Naive thymus-derived CD4-positive, alpha-beta T cell (primary cell): ENCODE data around the gene CD38. TPM values are rescaled to one million over a fixed set of nuclear protein-coding genes. Genes with fewer than 3 reads are reported as not detected.
"Not testable (repeated sequence)": the region's sequence is repeated elsewhere in the genome, so short reads cannot be mapped to it uniquely, and the experiment has no call there.

ENCODE experiments used
- ATAC-seq: fragments of 150-1000 bp; cut with Tn5 transposase; 2 replicates; pipeline ENCODE4 v1.10.0; 2021; ENCODE audit warnings: mild to moderate bottlenecking, moderate library complexity
- CTCF ChIA-PET: fragments of 350-600 bp; sonication (Branson Sonifier 250); formaldehyde crosslinking; loops from one replicate; lab custom pipeline; 2021; ENCODE audit warnings: antibody characterized with exemption; lab: Charles Lee
- POLR2A ChIA-PET: fragments of 350-600 bp; sonication (Branson Sonifier 250); formaldehyde crosslinking; loops from one replicate; lab custom pipeline; 2021; ENCODE audit warnings: antibody characterized with exemption, inconsistent platforms; lab: Charles Lee
- DNase-seq, 9 donors: peaks; one replicate each; pipeline versions ENCODE4 v3.0.0 to v3.0.0-alpha.2; 2020 to 2022; ENCODE audit warnings: mixed read lengths in 1 of 9
- H3K27ac ChIP-seq: one replicate; pipeline ENCODE4 v1.7.0; 2013; ENCODE audit warnings: mild to moderate bottlenecking, low read depth, low read length, moderate library complexity
- H3K27me3 ChIP-seq, 2 donors: one replicate each; pipeline ENCODE4 v1.7.0; 2013; ENCODE audit warnings: low read length in 2 of 2, mild to moderate bottlenecking in 2 of 2, moderate library complexity in 2 of 2; ENCODE audit not compliant: control insufficient read depth in 2 of 2, insufficient read depth in 2 of 2
- H3K36me3 ChIP-seq, 3 experiments: 1 replicate in 2 of 3; 2 replicates in 1 of 3; pipeline ENCODE4 v1.7.0; 2013; ENCODE audit warnings: low read length in 3 of 3, mild to moderate bottlenecking in 3 of 3, moderate library complexity in 1 of 3; ENCODE audit not compliant: insufficient read depth in 3 of 3, control insufficient read depth in 2 of 3
- H3K4me1 ChIP-seq, 2 donors: one replicate each; pipeline ENCODE4 v1.7.0; 2013; ENCODE audit warnings: low read length in 2 of 2, mild to moderate bottlenecking in 2 of 2, moderate library complexity in 1 of 2; ENCODE audit not compliant: control insufficient read depth in 2 of 2, insufficient read depth in 2 of 2
- H3K4me3 ChIP-seq: 2 replicates; pipeline ENCODE4 v1.7.0; 2013; ENCODE audit warnings: mild to moderate bottlenecking, low read length
- H3K9me3 ChIP-seq, 3 experiments: 1 replicate in 2 of 3; 2 replicates in 1 of 3; pipeline ENCODE4 v1.7.0; 2013; ENCODE audit warnings: low read length in 3 of 3; ENCODE audit not compliant: control insufficient read depth in 2 of 3
- H3K27ac Mint-ChIP-seq, 9 donors: one replicate each; pipeline ENCODE4 v1.8.0; 2020 to 2022; ENCODE audit warnings: mixed read lengths in 9 of 9, mild to moderate bottlenecking in 8 of 9, moderate library complexity in 5 of 9, inconsistent platforms in 2 of 9
- H3K27me3 Mint-ChIP-seq, 5 donors: one replicate each; pipeline ENCODE4 v1.8.0; 2021 to 2022; ENCODE audit warnings: mixed read lengths in 5 of 5, mild to moderate bottlenecking in 1 of 5
- H3K36me3 Mint-ChIP-seq, 5 donors: one replicate each; pipeline ENCODE4 v1.8.0; 2020 to 2022; ENCODE audit warnings: mixed read lengths in 5 of 5, mild to moderate bottlenecking in 3 of 5, inconsistent platforms in 1 of 5
- H3K4me1 Mint-ChIP-seq, 7 donors: one replicate each; pipeline ENCODE4 v1.8.0; 2020 to 2022; ENCODE audit warnings: mixed read lengths in 7 of 7, mild to moderate bottlenecking in 3 of 7, inconsistent platforms in 1 of 7
- H3K4me3 Mint-ChIP-seq, 10 donors: one replicate each; pipeline ENCODE4 v1.8.0; 2020 to 2022; ENCODE audit warnings: mild to moderate bottlenecking in 10 of 10, mixed read lengths in 10 of 10, moderate library complexity in 6 of 10, inconsistent platforms in 2 of 10
- H3K9me3 Mint-ChIP-seq, 11 donors: one replicate each; pipeline ENCODE4 v1.8.0; 2020 to 2022; ENCODE audit warnings: mixed read lengths in 11 of 11, mild to moderate bottlenecking in 4 of 11, inconsistent platforms in 1 of 11, moderate library complexity in 1 of 11
- intact Hi-C, 2 donors: fragments of 100-400 bp; cut with micrococcal nuclease; formaldehyde crosslinking; loops; one replicate each; pipeline ENCODE4 v1.15.1; 2023
- polyA plus RNA-seq, 2 donors: library from polyadenylated mRNA; unstranded; fragments of 300-500 nt; fragmentation: Illumina TruSeq; gene quantifications; one replicate each; pipeline ENCODE4 v1.2.3, GENCODE V29; 2021
- total RNA-seq, 6 experiments: library from RNA in 5 of 6; stranded (reverse) in 5 of 6; gene quantifications; 1 replicate in 5 of 6; 2 replicates in 1 of 6; pipeline ENCODE4 v1.2.3 and lab custom pipeline; 2021 to 2026

Gene CD38
- 100 to 1,000 TPM in 1 of 5 experiments, 10 to 100 TPM in 2, 1 to 10 TPM in 2; 5.6 to 189 (median 14.3) TPM for total RNA-seq
- polyA plus RNA-seq: 10 to 100 TPM; 13.9 to 14.0 TPM
- total RNA-seq (lab: John Stamatoyannopoulos, UW): 12.9 reads per million, percentile 41 among the genes with 10 or more reads in this experiment

GRCh38 chr4:15778289-15779241 lies at the start of gene CD38:
Gene CD38, plus strand, starts transcription at chr4:15778328. Its CDS starts 87 bp downstream, at chr4:15778415.
- H3K36me3 Mint-ChIP-seq: peaks cover 0 to 56% (median 15%) of the 10 kb centered on the region in 5 donors
- CTCF ChIA-PET: interaction anchor here (2.3 kb wide), 1 partner anchor 12 kb away, joined by 9 read pairs; no protein-coding TSS in a partner anchor
- peaks cover 12 to 32% of the 10 kb centered on the region in 2 donors for H3K4me1 ChIP-seq

GRCh38 chr4:15729910-15730533 lies 48.1 kb upstream of the CD38 start:
- no peak overlapping the region for H3K27ac Mint-ChIP-seq
- no peak overlapping the region for H3K27ac ChIP-seq
- no peaks in the 10 kb centered on the region for H3K27me3 Mint-ChIP-seq

More at GRCh38 chr4:15778289-15779241, at the start of gene CD38:
- DNase-seq (peak; percentile 16 to 67 (median 37)), ATAC-seq (peak; percentile 66)
- H3K27me3 ChIP-seq: no peaks in the 10 kb centered on the region
- H3K4me1 Mint-ChIP-seq: peaks cover 37 to 82% (median 77%) of the 10 kb centered on the region in 7 donors
- peak within 1 kb of the TSS; percentile 65 for H3K27ac ChIP-seq
- peaks cover 0 to 3% (median 0%) of the 10 kb centered on the region in 11 donors for H3K9me3 Mint-ChIP-seq
- H3K36me3 ChIP-seq: no peaks in the 10 kb centered on the region
- intact Hi-C loops: loop anchor here (1.0 to 5.0 kb wide), 11 partner anchors 7 to 776 kb away; partner anchors contain the start of genes CPEB2 (in 1 of the 2), FBXL5 (in 1 of the 2) and TAPT1 (in 1 of the 2)
- H3K27me3 Mint-ChIP-seq: no peaks in the 10 kb centered on the region
- no peaks in the 10 kb centered on the region for H3K9me3 ChIP-seq
- H3K4me3 ChIP-seq: peak within 1 kb of the TSS; percentile 71
- peak within 1 kb of the TSS; percentile 86 to 97 (median 94) for H3K4me3 Mint-ChIP-seq
- POLR2A ChIA-PET: interaction anchor here (0.7 to 2.2 kb wide), 3 partner anchors 12 to 776 kb away, joined by 3 to 18 read pairs (median 7); no protein-coding TSS in a partner anchor
- H3K27ac Mint-ChIP-seq: peak within 1 kb of the TSS; percentile 81 to 93 (median 87)

GRCh38 chr4:15733061-15733460 lies 45.1 kb upstream of the CD38 start:
- H3K27me3 Mint-ChIP-seq, DNase-seq, H3K36me3 ChIP-seq, H3K9me3 ChIP-seq, H3K27ac ChIP-seq, H3K4me3 ChIP-seq, H3K9me3 Mint-ChIP-seq, H3K4me1 ChIP-seq, ATAC-seq, H3K4me3 Mint-ChIP-seq, H3K27me3 ChIP-seq, H3K27ac Mint-ChIP-seq, POLR2A ChIA-PET: not testable (repeated sequence)
- peaks cover 0 to 19% (median 0%) of the 10 kb centered on the region in 5 donors for H3K36me3 Mint-ChIP-seq
- CTCF ChIA-PET: interaction anchor here (1.1 kb wide), 1 partner anchor 21 kb away, joined by 3 read pairs; no protein-coding TSS in a partner anchor
- H3K4me1 Mint-ChIP-seq: peaks cover 3 to 47% (median 37%) of the 10 kb centered on the region in 7 donors
- intact Hi-C loops: loop anchor here in 1 of 2 donors (10.0 kb wide), 1 partner anchor 132 kb away; no protein-coding TSS in a partner anchor

More at GRCh38 chr4:15729910-15730533, 48.1 kb upstream of the CD38 start:
- POLR2A ChIA-PET: no interaction called here
- Mint-ChIP-seq H3K4me3 (no peak overlapping the region), H3K9me3 (peaks cover 0 to 2% (median 0%) of the 10 kb centered on the region in 11 donors), H3K36me3 (peaks cover 0 to 13% (median 0%) of the 10 kb centered on the region in 5 donors), H3K4me1 (peaks cover 7 to 30% (median 18%) of the 10 kb centered on the region in 7 donors)
- no peaks in the 10 kb centered on the region for H3K4me1 ChIP-seq
- CTCF ChIA-PET: interaction anchor here (0.7 to 2.0 kb wide), 6 partner anchors 25 to 369 kb away, joined by 3 to 9 read pairs (median 4); no protein-coding TSS in a partner anchor
- no peaks in the 10 kb centered on the region for H3K36me3 ChIP-seq
- H3K4me3 ChIP-seq: no peak overlapping the region
- intact Hi-C loops: loop anchor here (1.0 to 10.0 kb wide), 9 partner anchors 26 to 534 kb away; no protein-coding TSS in a partner anchor
- ATAC-seq (peak; percentile 78), DNase-seq (peak in 7 of 9 donors; percentile 26 to 62 (median 54))
- no peaks in the 10 kb centered on the region for H3K27me3 ChIP-seq
- H3K9me3 ChIP-seq: no peaks in the 10 kb centered on the region

- H3K9me3 Mint-ChIP-seq: peaks cover 0 to 7% (median 0%) of the 10 kb centered on the region in 11 donors
- ChIA-PET CTCF (no interaction called here), POLR2A (no interaction called here)
- Histone ChIP-seq H3K27ac (no peak overlapping the region), H3K36me3 (no peaks in the 10 kb centered on the region), H3K9me3 (no peaks in the 10 kb centered on the region), H3K4me1 (peaks cover 0 to 7% of the 10 kb centered on the region in 2 donors), H3K4me3 (no peak overlapping the region), H3K27me3 (no peaks in the 10 kb centered on the region)
- DNase-seq (no peak), ATAC-seq (no peak)
- peaks cover 5 to 39% (median 36%) of the 10 kb centered on the region in 7 donors for H3K4me1 Mint-ChIP-seq
- H3K4me3 Mint-ChIP-seq: no peak overlapping the region
- H3K36me3 Mint-ChIP-seq: peaks cover 0 to 24% (median 4%) of the 10 kb centered on the region in 5 donors
- H3K27me3 Mint-ChIP-seq: no peaks in the 10 kb centered on the region
- peak overlapping the region in 1 of 9 donors; percentile 10 for H3K27ac Mint-ChIP-seq
- intact Hi-C loops: loop anchor here in 1 of 2 donors (10.0 kb wide), 1 partner anchor 129 kb away; no protein-coding TSS in a partner anchor
These were observed 42.6 kb upstream of the CD38 start for GRCh38 chr4:15735536-15735935.

DNA sequence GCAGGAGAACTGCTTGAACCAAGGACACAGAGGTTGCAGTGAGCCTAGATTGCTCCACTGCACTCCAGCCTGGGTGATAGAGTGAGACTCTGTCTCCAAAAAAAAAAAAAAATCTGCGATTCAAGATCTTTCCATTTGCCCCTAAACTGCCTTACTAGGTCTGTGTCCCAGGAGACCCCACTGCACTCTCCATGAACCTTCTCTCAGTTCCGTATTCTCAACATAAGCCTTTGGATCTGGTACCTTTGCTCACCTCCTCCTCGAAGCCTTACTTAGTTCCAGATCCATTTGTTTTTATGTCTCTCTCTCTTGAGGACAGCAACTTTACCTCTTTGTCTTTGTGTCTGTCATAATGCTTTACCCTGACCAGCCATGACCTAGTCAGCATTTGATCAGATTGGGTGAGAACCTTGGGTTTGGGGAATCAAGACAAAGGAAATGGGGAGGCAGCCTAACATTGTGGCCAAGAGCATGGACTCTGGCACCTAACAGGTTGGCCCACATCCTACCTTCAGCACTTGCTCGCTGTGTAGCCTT lies 41.5 kb upstream of the CD38 start:
- CTCF ChIA-PET: no interaction called here
- POLR2A ChIA-PET: no interaction called here
- Histone ChIP-seq H3K27ac (no peak overlapping the region), H3K9me3 (no peaks in the 10 kb centered on the region), H3K36me3 (no peaks in the 10 kb centered on the region), H3K27me3 (no peaks in the 10 kb centered on the region), H3K4me1 (peaks cover 0 to 7% of the 10 kb centered on the region in 2 donors), H3K4me3 (no peak overlapping the region)
- peaks cover 0 to 12% (median 5%) of the 10 kb centered on the region in 11 donors for H3K9me3 Mint-ChIP-seq
- DNase-seq: no peak
- H3K27ac Mint-ChIP-seq: peak overlapping the region in 1 of 9 donors; percentile 14
- H3K4me1 Mint-ChIP-seq: peaks cover 5 to 39% (median 33%) of the 10 kb centered on the region in 7 donors
- H3K4me3 Mint-ChIP-seq: no peak overlapping the region
- H3K27me3 Mint-ChIP-seq: no peaks in the 10 kb centered on the region
- intact Hi-C loops: loop anchor here in 1 of 2 donors (1.0 to 10.0 kb wide), 2 partner anchors 20 to 128 kb away; no protein-coding TSS in a partner anchor
- H3K36me3 Mint-ChIP-seq: peaks cover 0 to 28% (median 8%) of the 10 kb centered on the region in 5 donors
- no peak for ATAC-seq
